HFFc6 (cell line): Measurements from ENCODE around the gene TNNT2. TPM values are rescaled to one million over a fixed set of nuclear protein-coding genes. Genes with fewer than 3 reads are reported as not detected.

Experiments
- DNase-seq: peaks from one replicate; pipeline ENCODE4 v3.0.0-alpha.2; 2018
- H3K27ac Mint-ChIP-seq: 2 replicates; pipeline ENCODE4 v1.8.0; 2020; ENCODE audit warnings: mild to moderate bottlenecking, mixed read lengths
- H3K27me3 Mint-ChIP-seq: 2 replicates; pipeline ENCODE4 v1.8.0; 2021; ENCODE audit warnings: mild to moderate bottlenecking, moderate library complexity, mixed read lengths; ENCODE audit not compliant: insufficient read depth
- H3K36me3 Mint-ChIP-seq: 2 replicates; pipeline ENCODE4 v1.8.0; 2021; ENCODE audit warnings: low read depth, mixed read lengths
- H3K4me1 Mint-ChIP-seq: 2 replicates; pipeline ENCODE4 v1.8.0; 2020; ENCODE audit warnings: low read depth, mixed read lengths
- H3K4me3 Mint-ChIP-seq: 2 replicates; pipeline ENCODE4 v1.8.0; 2020; ENCODE audit warnings: mild to moderate bottlenecking, moderate library complexity, mixed read lengths
- H3K9me3 Mint-ChIP-seq: 2 replicates; pipeline ENCODE4 v1.8.0; 2020; ENCODE audit warnings: mild to moderate bottlenecking, mixed read lengths
- CTCF ChIP-seq: fragments of 200-600 bp; sonication (generic); IDR thresholded peaks from 2 replicates; pipeline ENCODE4 v1.5.0; 2021; ENCODE audit warnings: antibody characterized with exemption, mild to moderate bottlenecking
- total RNA-seq, 6 experiments: library from RNA; stranded (reverse); fragmentation: NEBNext Ultra II Directional; extraction: Animal tissue kit (Norgen Biotek cat#: 25700); gene quantifications; 2 replicates in 1 of 6; 3 replicates in 5 of 6; pipeline ENCODE4 v1.2.3, GENCODE V29; 2021

Gene TNNT2
- total RNA-seq, 6 experiments from 2014 or later = not detected

GRCh38 chr1:201322653-201323510 is 54.6 kb downstream of the TNNT2 start:
- Mint-ChIP-seq H3K36me3 (no peaks in the 10 kb centered on the region), H3K4me3 (no peak overlapping the region), H3K27me3 (peaks cover 56% of the 10 kb centered on the region), H3K9me3 (no peaks in the 10 kb centered on the region), H3K27ac (no peak overlapping the region), H3K4me1 (no peaks in the 10 kb centered on the region)
- no peak for TF ChIP-seq CTCF
- DNase-seq = no peak

GRCh38 chr1:201321826-201322390 is 55.6 kb downstream of the TNNT2 start:
- H3K9me3 Mint-ChIP-seq = no peaks in the 10 kb centered on the region
- no peaks in the 10 kb centered on the region for H3K4me1 Mint-ChIP-seq
- no peak for TF ChIP-seq CTCF
- H3K27ac Mint-ChIP-seq = no peak overlapping the region
- no peaks in the 10 kb centered on the region for H3K36me3 Mint-ChIP-seq
- DNase-seq = no peak
- peaks cover 54% of the 10 kb centered on the region for H3K27me3 Mint-ChIP-seq
- H3K4me3 Mint-ChIP-seq = no peak overlapping the region

- Mint-ChIP-seq H3K36me3 (no peaks in the 10 kb centered on the region), H3K27me3 (peaks cover 57% of the 10 kb centered on the region)
Measured at GRCh38 chr1:201320168-201320788, 57.2 kb downstream of the TNNT2 start.

GRCh38 chr1:201319631-201320030 is 57.8 kb downstream of the TNNT2 start:
- no peak overlapping the region for H3K4me3 Mint-ChIP-seq
- no peak for DNase-seq
- H3K27ac Mint-ChIP-seq = no peak overlapping the region
- H3K36me3 Mint-ChIP-seq = no peaks in the 10 kb centered on the region
- peaks cover 59% of the 10 kb centered on the region for H3K27me3 Mint-ChIP-seq
- H3K9me3 Mint-ChIP-seq = no peaks in the 10 kb centered on the region
- no peak for TF ChIP-seq CTCF
- no peaks in the 10 kb centered on the region for H3K4me1 Mint-ChIP-seq

More at GRCh38 chr1:201320168-201320788, 57.2 kb downstream of the TNNT2 start:
- H3K4me3 Mint-ChIP-seq = no peak overlapping the region
- no peak for DNase-seq
- no peaks in the 10 kb centered on the region for H3K4me1 Mint-ChIP-seq
- no peaks in the 10 kb centered on the region for H3K9me3 Mint-ChIP-seq
- no peak overlapping the region for H3K27ac Mint-ChIP-seq
- TF ChIP-seq CTCF = no peak

GRCh38 chr1:201318504-201319340 is 58.8 kb downstream of the TNNT2 start:
- Mint-ChIP-seq H3K4me3 (no peak overlapping the region), H3K36me3 (no peaks in the 10 kb centered on the region), H3K27me3 (peaks cover 60% of the 10 kb centered on the region), H3K9me3 (no peaks in the 10 kb centered on the region), H3K27ac (no peak overlapping the region), H3K4me1 (no peaks in the 10 kb centered on the region)
- no peak for TF ChIP-seq CTCF
- no peak for DNase-seq
